Measurements from ENCODE around the gene MED8. TPM values are rescaled to one million over a fixed set of nuclear protein-coding genes. Genes with fewer than 3 reads are reported as not detected.
"Not testable (repeated sequence)": the region's sequence is repeated elsewhere in the genome, so short reads cannot be mapped to it uniquely, and the experiment has no call there.

Gene MED8
- polyA plus RNA-seq, 3 donors, result 40.0 to 41.5 (median 40.0) TPM

DNA sequence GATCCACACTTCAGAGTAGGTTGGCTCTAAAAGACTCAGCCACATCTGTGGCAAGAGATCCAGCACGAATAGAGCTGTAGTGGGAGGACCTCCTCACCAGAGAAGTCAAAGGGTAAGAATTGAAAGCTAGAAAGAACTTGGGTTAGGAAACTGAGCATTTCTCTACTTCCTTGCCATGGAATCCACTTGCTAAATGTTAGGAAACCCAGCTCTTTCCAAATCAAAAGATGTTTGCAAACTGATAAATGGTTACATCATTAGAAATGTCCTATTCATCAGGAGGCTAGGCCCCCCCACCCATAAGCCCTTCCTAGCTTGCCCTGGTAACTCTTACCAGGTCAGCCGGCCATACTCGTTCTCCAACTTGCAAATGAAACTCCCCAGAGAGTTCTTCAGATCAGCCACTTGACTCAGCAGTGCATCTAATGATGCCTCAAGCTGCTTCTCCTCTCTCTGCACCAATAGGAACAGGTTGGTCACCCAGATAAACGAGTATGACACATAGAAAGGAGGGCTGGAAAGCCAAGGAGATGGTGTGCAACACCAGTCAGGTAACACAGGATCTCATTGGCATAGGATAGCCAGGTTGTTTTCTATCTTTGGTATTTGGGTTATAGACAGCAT, 1.5 kb downstream of the MED8 start:
- no peak for DNase-seq (ENCODE audit: low read depth in 3 of 3, low spot score in 2 of 3)

DNA sequence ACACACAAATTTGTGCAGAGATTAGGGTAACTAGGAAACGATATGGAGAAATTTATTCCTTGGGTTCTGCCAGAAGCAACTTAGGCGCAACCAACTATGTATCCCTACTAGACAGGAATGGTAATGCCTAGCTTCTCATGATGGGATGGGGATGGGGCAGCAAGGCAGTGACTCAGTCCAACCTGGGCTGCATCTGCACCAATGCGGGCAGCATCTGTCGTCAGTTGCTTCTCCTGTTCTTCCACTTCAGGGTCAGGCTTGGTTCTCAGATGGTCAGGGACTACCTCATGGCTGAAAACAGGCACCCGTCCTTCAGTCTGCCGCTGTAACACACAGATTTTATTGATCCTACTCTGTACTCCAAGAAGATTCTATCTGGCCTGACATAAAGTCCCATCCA, 2.9 kb downstream of the MED8 start:
- DNase-seq (ENCODE audit: low read depth in 3 of 3, low spot score in 2 of 3), result no peak

DNA sequence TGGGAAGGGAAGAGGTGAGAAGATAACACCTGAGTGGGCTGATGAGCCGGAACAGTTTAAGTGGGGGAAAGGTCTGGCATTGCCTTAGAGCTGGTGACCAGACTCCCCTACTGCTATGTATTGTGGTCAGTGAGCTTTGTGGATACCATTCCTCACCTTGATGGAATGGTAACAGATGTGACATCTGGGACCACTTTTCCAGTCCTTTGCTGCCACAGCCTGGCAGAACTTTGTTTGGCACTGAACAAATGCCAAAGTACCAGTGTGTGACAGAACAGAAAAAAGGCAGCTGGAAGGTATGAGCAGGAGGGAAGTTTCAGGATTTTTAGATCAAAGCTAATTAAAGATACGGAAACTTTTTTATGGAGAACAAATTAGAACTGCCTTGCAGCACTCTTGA, 6.2 kb downstream of the MED8 start:
- no peak for DNase-seq (ENCODE audit: low read depth in 3 of 3, low spot score in 2 of 3)

DNA sequence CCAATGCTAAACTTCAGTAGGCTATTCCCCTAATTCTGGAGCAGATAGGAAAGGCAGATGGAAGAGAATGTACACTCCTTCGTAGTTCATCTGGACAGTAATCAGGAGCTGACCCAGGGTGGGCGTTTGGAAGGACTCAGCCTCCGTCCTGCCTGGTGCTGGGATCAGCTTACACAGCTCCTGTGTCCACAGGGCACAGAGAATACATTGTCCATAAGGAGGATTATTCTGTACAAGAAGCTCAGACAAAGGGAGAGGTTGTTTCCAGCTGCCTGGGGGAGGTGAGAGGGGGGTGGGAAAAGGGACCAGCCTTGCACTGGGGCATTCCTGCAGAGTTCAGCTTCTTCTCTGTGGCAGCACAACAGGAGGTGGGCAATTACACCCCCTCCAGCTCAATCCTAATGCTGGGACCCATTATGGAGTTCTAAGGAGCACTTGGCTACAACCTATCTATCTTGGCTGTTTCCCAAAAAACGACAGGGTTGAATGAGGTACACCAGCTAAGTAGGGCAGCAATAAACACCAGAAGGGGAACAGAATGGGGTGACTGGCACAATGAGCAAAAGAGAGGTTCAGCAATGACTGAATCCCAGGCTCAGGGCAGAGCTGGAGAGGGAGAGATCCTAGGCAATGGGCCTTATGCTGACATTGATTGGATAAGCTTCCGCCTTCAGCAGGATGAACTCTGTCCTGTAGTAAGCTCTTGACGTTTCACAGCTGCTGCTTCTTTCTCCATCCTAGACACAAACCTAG, 7.4 kb downstream of the MED8 start:
- DNase-seq (ENCODE audit: low read depth in 3 of 3, low spot score in 2 of 3), result peak in 1 of 3 donors; percentile 19

DNA sequence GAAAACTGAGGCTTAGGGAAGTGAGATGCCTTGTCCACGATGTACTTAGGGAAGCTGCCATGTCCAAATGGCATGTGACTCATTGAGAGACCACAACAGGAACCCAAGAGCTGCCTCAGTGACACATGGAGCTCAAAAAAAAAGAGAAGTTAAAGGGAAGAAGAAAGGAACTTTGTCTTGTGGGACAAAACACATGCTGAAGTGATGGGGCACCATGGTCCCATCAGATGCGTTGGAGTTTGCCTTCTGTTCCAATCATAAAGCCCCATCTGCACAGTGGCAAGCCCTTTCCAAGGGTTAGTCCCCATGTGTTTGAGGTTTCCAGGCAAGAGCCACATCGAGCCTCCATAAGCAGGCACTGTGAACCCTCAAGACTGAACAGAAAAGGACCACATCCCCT, 8.0 kb downstream of the MED8 start:
- DNase-seq (ENCODE audit: low read depth in 3 of 3, low spot score in 2 of 3), result no peak

DNA sequence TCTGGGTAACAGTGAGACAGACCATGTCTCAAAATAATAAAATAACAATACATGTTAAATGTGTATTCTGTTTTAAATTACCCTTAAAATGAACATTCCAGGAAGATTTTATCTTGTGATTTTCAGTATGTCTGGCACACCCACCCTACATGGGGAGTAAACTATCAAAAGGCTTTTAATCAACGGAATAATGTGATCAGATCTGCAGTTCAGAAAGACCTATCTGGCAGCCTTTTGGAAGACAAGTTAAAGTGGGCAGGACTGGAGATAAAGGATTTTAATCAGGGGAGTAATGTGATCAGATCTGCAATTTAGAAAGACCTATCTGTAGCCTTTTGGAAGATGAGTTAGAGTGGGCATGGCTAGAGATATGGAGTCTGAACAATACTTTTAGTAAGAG, 10.1 kb downstream of the MED8 start:
- no peak for DNase-seq (ENCODE audit: low read depth in 3 of 3, low spot score in 2 of 3)

DNA sequence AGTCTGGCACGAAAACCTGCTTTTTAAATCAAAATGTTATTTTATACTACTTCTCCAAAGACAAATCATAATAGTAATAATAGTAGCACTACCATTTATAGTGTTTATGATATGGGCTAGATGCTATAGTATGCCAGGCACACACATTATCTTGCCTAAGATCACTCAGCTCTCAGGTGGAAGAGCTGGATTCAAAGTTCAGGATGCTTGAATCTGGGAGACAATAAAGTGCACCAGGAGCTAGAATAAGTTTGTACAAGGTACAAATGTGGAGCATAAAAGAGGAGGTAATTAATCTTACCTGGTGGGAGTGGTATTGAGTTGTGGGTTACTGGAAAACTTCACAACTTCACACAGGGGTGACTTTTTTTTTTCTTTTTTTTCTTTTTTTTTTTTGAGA, 11.8 kb downstream of the MED8 start:
- no peak for DNase-seq (ENCODE audit: low read depth in 3 of 3, low spot score in 2 of 3)

DNA sequence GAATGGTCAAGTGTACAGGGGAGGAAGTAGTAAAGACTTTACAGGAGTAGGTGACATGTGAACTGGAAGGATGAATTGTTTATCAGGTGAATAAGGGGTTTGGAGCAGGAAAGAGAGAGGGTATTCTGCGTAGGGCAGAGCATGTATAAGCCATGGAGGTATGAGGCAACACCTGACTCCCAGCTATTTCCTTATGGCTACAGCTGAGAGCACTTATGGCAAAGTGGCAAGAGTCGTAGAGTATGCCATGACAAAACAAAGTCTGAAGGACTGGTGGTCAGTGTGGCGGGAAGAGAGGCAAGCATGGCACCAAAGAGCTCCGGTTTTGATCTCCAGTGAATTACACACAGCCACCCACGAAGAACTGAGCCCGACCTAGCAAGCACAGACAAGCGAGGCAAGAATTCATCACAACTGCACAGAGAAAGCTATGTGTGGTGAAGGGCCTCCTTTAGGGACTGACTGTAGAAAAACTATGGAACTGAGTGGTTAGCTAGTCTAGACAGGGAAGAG, 12.8 kb downstream of the MED8 start:
- no peak for DNase-seq (ENCODE audit: low read depth in 3 of 3, low spot score in 2 of 3)

DNA sequence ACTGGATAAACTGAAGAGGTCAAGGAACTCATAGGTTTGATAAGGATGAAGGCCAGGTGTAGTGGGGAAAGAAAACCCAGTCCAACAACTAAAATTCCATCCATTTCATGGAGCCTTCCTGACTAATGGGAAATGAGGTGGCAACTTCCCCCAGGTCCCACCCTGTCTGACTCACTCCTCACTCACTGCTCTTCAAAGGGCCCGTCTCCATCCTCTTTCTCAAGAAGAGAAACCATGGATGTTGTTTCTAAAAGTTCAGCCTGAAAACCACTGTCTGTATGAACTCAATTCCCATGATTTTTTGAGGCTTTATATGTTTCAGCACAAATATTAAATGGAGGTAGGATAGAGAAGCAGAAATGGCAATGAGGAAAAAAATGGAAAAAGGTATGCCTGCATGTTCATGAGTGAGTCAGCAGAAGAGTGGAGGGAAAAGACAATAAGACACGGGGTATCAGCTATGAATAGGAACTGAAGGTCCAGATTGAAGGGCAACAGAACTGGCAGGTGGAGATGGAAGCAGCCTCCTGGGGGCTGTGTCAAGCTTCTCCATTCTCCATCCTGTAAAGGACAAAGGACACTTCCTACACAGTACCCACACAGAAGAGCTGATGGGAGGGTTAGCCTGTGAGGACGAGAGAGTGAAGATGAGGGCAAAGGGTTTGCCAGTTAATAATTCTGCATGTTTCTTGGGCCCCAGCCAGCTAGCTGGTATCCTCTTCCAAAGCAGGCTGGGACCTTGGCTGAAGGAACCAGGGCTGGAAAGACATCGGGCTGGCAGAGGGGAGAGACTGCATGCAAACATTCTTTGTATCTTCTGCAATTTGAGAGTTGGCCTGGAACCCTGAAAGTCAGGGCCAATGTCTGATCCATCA, 16.3 kb downstream of the MED8 start:
- no peak for DNase-seq (ENCODE audit: low read depth in 3 of 3, low spot score in 2 of 3)

DNA sequence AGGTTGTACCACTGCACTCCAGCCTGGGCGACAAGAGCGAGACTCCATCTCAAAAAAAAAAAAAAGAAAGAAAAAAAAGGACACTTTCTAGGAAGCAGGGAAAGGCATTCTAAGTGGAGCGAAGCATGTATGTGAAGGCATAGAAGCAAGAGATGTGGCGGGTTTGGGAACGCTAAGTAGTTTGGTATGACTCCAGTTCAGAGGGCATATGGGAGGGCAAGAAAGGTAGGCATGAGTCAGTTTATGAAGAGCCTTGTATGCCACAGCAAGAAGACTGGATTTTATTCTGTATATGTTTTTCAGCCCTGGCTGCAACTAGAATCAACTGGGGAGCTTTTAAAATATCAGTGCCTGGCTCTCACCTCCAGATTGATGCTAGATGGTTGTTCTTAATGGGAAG, 17.4 kb downstream of the MED8 start:
- no peak for DNase-seq (ENCODE audit: low read depth in 3 of 3, low spot score in 2 of 3)

DNA sequence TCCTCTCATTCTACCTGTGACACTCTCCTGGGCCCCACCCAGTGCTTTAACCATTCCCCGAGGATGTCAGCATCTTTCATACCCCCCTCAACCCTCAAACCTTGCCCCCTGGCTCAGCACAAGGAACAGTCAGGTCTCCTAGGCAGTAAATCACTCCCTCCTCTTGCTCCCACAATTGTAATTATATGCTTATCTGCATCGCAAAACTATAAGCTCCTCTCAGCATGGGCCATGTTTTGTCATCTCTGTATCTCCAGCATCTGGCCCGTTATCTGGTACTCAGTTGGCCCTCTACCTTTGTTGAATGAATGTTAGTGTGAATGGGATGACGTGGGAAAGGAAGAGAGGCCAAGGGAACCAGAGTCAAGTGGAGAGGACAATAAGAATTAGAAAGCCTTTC, 19.0 kb downstream of the MED8 start:
- no peak for DNase-seq (ENCODE audit: low read depth in 3 of 3, low spot score in 2 of 3)

DNA sequence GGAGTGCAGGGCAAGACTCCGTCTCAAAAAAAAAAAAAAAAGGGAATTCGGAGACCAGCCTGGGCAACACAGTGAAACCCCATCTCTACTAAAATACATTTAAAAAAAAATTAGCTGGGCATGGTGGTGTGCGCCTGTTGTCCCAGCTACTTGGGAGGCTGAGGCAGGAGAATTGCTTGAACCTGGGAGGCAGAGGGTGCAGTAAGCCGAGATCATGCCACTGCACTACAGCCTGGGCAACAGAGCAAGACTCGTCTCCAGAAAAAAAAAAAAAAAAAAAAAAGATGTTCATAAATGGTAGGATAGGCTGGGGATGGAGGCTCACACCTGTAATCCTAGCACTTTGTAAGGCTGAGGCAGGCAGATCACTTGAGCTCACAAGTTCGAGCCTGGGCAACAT, 19.8 kb downstream of the MED8 start:
- DNase-seq (ENCODE audit: low read depth in 3 of 3, low spot score in 2 of 3), result not testable (repeated sequence)

DNA sequence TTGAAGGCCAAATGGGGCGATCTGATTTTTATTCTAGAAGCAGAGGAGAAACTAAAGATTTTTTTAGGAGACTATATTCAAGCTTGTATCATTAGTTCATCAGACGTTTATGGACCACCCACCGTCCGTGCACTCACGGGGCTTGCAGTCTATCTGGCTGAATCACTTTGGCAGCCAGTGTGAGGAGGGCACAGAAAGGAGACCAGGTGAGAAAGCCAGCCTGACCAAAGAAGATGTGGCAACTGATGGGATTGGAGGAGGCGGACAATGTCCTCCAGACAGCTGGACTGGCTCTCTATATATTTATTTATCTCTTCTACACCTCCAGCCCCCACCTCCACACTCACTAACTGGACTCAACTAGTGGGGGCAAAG, 21.0 kb downstream of the MED8 start:
- no peak for DNase-seq (ENCODE audit: low read depth in 3 of 3, low spot score in 2 of 3)

DNA sequence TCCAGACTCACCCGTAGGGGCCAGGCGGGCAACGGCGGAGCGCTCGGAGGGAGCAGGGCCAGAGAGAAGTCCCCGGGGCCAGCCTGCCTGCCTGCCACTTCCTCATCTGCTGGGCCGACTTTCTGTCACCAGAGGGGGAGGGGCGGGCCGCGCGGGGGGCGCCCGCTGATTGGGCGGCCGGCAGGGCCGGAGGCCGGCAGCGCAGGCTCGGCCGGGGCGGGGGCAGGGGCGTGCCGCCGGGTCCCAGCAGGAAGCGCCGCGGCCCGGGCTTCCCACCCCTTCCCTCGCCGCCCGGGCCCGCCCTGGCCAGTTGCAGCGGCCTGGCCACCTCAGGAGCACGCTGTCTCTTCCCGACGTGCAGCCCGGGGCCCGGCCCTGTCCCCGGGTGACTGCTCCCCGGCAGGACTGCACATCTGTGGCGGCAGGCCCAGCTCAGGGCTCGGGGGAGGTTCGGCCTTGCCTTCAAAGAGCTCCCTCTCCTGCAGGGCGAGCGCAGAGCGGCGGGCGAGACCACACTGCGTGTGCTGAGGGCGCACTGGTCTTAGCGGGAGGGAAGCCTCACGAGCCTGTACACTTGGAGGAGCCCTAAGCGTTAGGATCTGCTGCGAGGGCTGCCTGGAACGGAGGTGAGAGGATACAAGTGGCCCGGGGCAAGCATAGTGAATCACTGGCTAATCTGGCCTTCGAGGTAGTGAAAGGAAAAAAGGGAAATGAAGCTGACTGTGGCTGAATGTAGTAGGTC, 21.5 kb downstream of the MED8 start, which contains the start of gene ELOVL1:
Gene ELOVL1, minus strand, starts transcription at position 108 of the 742 bp plus-strand sequence. CDS start 2,402 bp downstream, outside the sequence.
- DNase-seq (ENCODE audit: low read depth in 3 of 3, low spot score in 2 of 3), result no peak

DNA sequence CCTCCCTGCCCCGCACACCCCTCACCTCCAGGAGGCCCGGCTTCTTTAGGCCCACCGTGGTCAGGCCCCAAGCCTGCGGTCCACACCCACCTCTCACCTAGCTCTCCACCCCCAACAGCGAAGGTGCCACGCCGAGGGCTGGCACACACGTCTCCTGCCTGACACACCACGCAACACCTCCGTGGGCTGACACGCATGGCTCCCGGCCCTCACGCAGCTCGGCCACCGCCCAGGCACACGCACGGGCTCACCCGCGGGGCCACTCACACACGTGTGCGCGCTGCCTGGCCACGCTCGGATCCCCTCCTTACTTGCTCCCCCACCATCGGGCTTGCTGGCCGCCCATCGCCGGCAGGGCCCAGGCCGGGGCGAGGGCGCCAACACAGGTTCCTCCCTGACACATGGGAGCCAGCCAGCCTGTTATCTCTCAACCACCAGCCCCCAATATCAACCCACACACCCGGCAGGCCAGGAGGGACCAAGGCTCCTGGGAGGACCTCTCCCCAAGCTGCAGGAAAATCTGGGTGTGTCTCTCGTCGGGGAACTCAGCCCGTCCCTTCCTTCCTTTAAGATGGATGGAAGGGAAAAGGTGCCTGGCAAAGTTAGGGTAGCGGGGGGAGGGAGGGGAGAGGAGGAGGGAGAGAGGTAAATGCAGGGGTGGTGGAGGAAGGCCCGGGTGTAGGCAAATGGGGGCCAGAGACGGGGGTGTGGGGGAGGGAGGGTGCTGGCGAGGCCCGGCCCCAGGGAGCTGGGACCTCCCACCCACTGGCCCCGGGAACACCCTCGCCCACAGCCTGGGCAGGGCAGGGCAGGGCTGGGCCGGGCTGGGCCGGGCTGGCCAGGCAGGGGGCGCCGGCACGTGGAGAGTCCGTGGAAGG, 22.3 kb downstream of the MED8 start:
- no peak for DNase-seq (ENCODE audit: low read depth in 3 of 3, low spot score in 2 of 3)

DNA sequence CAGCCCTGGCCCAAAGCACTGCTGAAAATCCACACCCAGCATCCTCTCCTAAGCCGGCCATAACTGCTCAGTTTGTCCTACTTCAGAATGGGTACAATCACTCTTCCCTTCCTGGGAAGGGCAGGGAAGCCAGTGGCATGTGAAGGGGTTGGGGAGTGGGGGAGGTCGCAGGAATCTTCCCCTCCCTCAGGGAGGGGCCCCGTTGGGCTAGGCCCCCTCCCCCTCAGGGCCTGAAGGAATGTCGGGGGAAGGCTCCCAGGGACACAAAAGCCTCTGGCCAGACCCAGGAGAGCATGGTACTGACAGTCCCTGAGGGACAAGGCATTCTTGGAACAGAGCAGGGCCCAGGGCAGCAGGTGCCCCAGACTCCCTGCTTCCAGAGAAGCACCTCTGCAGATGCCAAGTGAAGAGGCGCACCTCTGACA, 23.0 kb downstream of the MED8 start:
- no peak for DNase-seq (ENCODE audit: low read depth in 3 of 3, low spot score in 2 of 3)

DNA sequence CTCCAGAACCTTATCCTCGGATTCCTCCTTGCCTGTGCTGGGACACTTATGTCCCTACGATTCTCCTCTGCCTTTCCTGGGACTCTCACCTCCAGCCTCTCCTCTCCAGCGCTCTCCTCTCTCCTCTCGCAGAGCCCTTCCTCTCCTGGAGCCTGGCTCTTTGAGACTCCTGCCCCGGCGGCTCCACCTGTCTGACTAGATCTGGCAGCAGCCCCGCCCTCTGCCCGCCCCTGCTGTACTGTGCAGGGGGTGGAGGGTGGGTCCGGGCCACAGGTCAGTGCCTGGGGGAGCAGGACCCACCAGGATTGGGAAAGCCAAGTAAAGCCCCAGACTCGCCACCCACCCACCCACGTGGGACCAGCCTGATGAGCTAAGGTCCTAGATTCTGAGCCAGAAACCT, 23.4 kb downstream of the MED8 start:
- DNase-seq (ENCODE audit: low read depth in 3 of 3, low spot score in 2 of 3), result no peak

DNA sequence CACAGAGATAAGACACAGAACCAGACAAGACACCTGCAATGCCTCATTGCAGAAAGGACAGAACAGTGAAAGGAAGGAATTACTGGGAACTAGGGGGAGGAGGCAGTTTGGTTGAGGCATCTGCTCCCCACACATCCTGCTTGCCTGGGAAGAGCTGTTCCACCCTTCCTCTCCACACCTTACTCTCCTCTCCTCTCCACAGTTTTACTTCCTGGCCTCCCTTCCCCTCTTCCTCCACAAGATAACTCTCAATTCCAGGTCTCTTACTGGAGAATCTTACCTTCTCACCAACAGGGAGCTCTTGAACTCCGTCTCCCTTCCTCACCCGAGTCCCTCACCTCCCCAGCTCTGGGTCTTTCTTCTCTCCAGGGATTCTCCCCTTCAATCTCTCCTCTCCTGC, 23.9 kb downstream of the MED8 start:
- DNase-seq (ENCODE audit: low read depth in 3 of 3, low spot score in 2 of 3), result no peak

DNA sequence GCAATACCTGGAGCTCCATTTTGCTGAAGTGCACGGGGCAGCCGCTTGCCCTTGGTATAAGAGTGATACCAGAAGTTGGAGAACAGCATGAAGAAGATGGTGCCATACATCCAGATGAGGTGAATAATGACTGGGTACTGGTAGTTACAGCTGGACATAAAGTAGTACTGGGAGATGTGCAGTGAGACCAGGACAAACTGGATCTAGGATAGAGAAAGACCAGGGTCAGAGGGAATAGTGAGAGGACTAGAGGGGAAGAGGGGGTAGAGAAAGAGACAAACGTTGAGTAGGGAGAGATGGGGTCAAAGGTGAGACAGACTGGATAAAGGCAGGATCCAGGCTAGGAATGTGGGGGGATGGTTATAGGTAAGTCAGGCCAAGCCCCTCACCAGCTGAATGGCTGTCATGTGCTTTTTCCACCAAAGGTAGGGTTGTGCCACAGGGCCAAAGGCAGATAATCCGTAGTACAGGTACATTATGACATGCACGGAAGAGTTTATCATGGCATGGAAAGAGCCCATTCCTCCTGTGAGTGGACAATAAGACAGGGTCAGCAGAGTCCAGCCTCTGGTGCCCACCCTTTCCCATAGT, 25.6 kb downstream of the MED8 start:
- DNase-seq (ENCODE audit: low read depth in 3 of 3, low spot score in 2 of 3), result no peak

Data from right renal cortex interstitium (tissue), 3 donors.